ENCODE measurements around the gene RTN4RL2.

RTN4RL2 gene

DNA sequence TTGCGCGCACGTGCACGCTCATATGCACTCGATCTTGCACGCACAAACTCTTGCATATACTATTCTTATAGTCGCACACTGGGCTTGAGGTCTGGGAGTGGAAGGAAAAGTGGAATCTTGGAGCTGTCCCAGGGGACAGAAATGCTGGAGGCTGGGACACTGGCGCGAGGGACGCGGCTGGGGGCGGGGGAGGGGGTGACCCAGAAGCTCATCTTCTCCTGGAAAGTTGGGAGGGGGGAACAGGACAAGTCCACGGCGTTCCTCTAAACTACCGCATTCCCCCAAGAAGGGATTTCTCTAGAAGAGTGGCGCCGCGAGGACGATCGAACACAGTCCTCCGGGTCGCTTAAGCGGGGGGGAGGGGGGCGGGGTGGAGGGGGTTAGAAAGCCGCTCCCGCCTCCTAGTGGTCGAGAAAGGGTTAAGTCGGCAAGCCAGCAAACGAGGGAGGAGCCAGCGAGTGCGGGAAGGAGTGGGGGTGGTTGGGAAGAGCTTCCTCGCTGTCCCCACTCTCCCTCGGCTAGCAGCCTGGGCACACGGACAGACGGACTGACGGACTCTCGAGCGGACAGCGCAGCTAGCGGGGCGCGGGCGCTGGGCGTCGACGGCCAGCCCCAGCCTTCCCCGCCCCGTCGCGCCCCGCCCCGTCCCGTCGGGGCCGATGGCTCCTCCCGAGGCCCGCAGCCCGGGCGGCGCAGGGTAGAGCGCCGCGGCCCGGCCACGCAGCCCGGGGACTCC is at the start of gene RTN4RL2:
TSS of gene RTN4RL2 (plus strand) at position 507 of the 736 bp plus-strand sequence. CDS start 338 bp downstream, outside the sequence.
- DNase-seq (ENCODE audit: low read depth): no peak

DNA sequence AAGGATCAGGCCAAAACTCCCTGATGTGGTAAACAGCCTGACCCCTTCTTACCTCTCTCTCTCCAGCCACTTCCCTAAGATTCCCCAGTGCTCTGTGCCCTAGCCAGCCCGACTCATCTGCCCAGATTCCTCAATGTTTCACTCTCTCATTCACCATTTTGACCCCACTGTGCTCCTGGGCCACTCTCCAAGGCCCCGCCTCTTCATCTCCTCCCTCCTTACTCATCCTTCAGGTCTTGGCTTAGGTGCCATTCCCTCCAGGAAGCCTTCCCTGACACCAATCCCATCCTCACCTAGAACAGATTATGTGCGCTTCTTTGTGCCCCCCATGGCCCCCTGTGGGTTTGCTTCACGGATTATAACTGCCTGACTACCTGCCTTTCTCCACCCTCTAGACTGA is 46.6 kb upstream of the RTN4RL2 start:
- DNase-seq (ENCODE audit: low read depth): no peak

DNA sequence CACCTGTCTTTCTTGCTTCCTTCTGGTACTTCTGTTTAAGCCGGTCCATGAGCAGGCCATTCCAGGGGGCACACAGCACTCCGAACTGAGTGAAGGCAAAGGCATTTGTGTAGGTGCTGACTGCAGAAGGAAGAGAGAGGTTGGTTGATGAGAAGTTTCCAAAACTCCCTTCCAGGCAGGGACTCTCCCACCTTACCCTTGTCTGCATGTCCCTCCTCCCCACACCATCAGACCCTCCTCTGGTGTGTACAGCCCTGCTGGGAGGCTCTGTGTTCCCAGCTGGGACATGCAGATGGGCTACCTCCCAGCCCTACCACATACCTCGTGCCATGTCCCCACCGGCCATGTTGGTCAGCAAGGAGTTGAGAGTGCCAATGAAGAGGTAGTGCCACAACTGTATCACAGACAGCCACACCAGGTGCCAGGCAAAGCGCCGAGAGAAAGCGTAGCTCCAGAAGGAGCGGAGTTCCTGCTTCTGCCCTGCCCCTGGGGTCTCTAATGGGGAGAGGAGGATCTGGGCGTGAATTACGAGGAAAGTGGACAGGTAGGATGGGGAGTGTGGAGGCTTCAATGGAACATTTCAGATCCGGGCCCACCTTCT is 45.6 kb upstream of the RTN4RL2 start:
- DNase-seq (ENCODE audit: low read depth): no peak

GRCh38 chr11:57416436-57416835 is 43.9 kb upstream of the RTN4RL2 start:
- no peak for DNase-seq (ENCODE audit: low read depth)

- DNase-seq (ENCODE audit: low read depth): no peak
Observed at GRCh38 chr11:57417056-57417455, 43.3 kb upstream of the RTN4RL2 start.

DNA sequence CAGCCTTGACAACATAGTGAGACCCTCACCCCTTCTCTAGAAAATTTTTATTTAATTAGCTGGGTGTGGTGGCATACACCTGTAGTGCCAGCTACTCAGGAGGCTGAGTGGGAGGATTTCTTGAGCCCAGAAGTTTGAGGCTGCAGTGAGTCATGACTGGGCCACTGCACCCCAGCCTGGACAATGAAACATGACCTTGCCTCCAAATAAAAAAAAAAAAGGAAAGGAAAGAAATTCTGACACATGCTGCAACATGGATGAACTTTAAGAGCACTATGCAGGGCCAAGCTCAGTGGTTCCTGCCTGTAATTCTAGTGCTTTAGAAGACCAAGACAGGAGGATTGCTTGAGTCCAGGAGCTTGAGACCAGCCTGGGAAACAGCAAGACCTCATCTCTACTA is 42.2 kb upstream of the RTN4RL2 start:
- no peak for DNase-seq (ENCODE audit: low read depth)

DNA sequence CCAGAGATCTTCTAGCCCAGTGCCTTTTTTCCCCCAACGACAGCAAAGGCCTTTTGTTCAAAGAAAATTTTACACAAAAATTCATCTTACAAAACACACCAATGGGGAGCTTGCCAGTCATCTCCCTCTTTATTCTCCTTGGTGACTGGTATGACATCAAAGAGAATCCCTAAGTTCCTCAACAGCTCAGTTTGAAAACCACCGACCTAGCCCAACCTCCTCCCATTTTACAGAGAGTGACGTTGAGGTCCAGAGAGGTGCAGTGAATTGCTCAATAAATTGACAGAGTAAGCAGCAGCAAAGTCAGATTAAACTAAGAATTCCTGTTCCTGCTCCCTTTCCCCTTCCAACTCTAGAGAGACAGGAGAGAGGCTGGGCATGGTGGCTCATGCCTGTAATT is 41.2 kb upstream of the RTN4RL2 start:
- no peak for DNase-seq (ENCODE audit: low read depth)

GRCh38 chr11:57421066-57421465 is 39.3 kb upstream of the RTN4RL2 start:
- DNase-seq (ENCODE audit: low read depth): no peak

GRCh38 chr11:57421805-57422204 is 38.5 kb upstream of the RTN4RL2 start:
- no peak for DNase-seq (ENCODE audit: low read depth)

GRCh38 chr11:57422669-57423068 is 37.7 kb upstream of the RTN4RL2 start:
- DNase-seq (ENCODE audit: low read depth): no peak

- DNase-seq (ENCODE audit: low read depth): no peak
Observed at GRCh38 chr11:57424137-57424791, 36.1 kb upstream of the RTN4RL2 start.

GRCh38 chr11:57424792-57425564 is 35.4 kb upstream of the RTN4RL2 start:
- peak; percentile 64 for DNase-seq (ENCODE audit: low read depth)

- no peak for DNase-seq (ENCODE audit: low read depth)
Observed at GRCh38 chr11:57425565-57426438, 34.5 kb upstream of the RTN4RL2 start.

DNA sequence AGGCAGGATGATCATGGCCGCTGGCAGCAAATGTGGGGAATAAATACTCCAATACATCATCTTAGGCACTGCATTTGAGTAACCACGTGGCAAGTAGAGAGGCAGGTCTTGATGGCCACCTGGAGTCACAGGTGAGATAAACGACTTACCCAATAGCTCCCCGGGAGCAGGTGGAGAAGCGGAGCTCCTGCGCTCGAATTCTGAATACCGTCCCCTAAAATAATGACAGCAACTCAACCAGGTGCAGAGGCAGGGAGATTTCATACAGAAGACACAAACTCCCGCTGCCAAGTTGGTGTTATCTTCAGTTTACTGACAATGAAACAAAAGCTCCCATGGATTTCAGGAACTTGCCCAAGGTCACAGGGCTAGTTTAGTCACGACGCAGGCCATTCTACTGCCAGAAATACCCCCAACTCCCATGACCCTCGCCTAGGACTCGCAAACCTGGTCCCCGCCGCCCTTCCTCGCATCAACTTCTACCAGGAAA is 33.8 kb upstream of the RTN4RL2 start:
- no peak for DNase-seq (ENCODE audit: low read depth)

- peak; percentile 28 for DNase-seq (ENCODE audit: low read depth)
Observed at GRCh38 chr11:57426929-57427726, 33.2 kb upstream of the RTN4RL2 start, which contains the start of gene SLC43A3. Gene SLC43A3 (minus strand): TSS chr11:57427121. CDS start chr11:57426172, 949 bp downstream.

DNA sequence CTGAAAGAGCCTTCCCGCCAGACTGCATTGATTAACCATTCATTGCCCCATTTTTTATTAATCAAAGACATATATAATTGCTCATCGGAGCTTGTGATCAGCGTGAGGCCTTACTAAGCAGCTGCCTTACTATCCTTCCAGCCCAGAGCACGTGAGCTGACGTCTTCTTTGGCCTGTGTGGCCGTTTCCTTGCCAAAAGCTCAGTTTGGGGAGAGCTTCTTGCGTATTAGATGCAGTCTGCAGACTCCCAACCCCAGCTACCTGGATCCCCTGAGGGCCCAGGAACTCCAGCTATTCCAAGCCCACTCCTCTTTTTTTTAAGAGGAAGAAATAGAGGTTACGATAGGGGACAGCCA is 32.6 kb upstream of the RTN4RL2 start:
- DNase-seq (ENCODE audit: low read depth): no peak

GRCh38 chr11:57428643-57429042 is 31.7 kb upstream of the RTN4RL2 start:
- no peak for DNase-seq (ENCODE audit: low read depth)

DNA sequence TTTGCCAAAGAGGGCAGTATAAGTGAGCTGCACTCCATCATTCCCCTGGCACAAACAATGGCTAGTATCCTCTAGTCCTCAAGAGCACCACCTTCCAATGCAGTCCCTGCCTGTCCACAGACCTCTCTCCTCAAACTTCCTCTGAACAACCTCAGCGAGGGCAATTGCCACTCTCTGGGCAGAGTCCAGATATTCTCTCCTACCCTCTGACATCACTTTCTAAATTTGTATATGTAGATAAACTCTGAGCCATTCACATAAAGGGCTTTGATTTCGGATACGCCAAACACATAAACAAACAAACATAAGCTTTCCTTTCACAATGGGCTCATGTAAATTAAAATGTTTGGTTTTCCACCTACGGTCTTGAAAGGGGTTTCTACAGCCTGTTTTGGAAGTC is 30.4 kb upstream of the RTN4RL2 start:
- DNase-seq (ENCODE audit: low read depth): no peak

DNA sequence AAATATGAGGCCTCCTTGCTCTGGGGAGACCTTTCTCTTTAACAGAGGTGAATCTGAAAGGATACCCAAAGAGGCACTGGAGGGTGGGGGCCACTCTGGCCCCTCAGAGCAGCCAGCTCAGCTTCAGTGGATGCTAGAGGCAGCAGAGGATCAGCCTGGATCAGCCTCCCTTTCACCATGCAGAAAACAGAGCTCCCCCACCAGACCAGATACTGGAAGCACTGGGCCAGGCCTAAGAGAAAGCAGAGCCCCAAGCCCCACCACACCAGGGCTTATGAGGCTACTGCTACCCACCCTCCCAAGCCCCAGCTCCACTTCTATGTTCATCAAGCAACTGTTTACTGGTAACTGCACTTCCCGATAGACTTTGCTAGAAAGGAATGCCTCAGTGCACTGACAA is 29.4 kb upstream of the RTN4RL2 start:
- DNase-seq (ENCODE audit: low read depth): no peak

GRCh38 chr11:57432149-57432561 is 28.2 kb upstream of the RTN4RL2 start:
- DNase-seq (ENCODE audit: low read depth): no peak

Measured in stimulated activated CD8-positive, alpha-beta memory T cell treated with anti-CD3 and anti-CD28 coated beads, Interleukin-15, amount 100 ng/mL, for 1 hour (primary cell).